ENCODE data around the gene CCDC90B.

Gene CCDC90B

DNA sequence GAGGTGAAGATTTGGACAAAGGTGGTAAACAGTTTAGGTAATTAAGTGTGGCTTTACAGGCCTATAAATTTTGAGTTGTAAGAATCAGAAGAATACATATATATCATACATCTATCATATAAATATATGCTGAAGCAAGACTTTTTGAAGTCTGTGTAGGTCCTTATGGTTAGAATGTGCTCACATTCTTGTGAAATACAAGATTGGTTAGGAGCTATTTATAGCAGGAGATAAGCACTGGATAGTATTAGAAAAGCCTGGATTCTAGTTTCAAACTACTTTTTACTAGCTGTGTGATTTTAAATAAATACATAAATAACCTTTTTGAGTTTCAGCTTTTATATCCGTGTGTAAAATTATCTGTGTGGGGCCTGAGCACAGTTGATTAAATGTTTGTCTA, 50.3 kb downstream of the CCDC90B start:
- no CpG with 5 or more reads among the region's 1 CpG for WGBS, 2 experiments (ENCODE audit: insufficient coverage in 2 of 2)
- peaks cover 2% of the 10 kb centered on the region for H3K4me1 ChIP-seq (ENCODE audit: control insufficient read depth, insufficient read depth, low read length, poor library complexity, severe bottlenecking)
- no peaks in the 10 kb centered on the region for H3K9me3 ChIP-seq (ENCODE audit: control insufficient read depth, low read length)
- no peaks in the 10 kb centered on the region for H3K36me3 ChIP-seq (ENCODE audit: control insufficient read depth, insufficient read depth, low read length)
- H3K27ac ChIP-seq (ENCODE audit: low read depth, low read length, severe bottlenecking): no peak overlapping the region
- H3K4me3 ChIP-seq (ENCODE audit: extremely low read depth, insufficient read depth, low read length, poor library complexity, severe bottlenecking): no peak overlapping the region

DNA sequence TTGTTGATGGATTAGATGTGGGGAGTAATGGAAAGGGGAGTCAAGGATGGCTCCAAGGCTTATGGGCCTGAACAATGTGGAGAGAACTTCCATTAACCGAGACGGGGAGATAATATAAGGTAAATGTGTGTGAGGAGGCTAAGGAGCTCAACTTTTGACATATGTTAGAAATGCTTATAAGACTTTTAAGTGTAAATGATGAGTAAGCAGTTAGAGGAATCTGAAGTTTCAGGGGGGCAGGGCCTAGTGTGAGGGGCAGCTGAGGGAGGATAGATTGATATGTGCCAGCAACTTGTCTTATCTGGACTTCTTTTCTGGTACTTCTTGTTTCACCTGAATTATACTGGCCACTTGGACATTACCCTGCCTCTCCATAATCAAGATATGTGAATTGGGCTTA, 62.7 kb downstream of the CCDC90B start:
- Histone ChIP-seq H3K36me3 (ENCODE audit: control insufficient read depth, insufficient read depth, low read length) (no peaks in the 10 kb centered on the region), H3K4me1 (ENCODE audit: control insufficient read depth, insufficient read depth, low read length, poor library complexity, severe bottlenecking) (no peaks in the 10 kb centered on the region), H3K4me3 (ENCODE audit: extremely low read depth, insufficient read depth, low read length, poor library complexity, severe bottlenecking) (no peak overlapping the region), H3K9me3 (ENCODE audit: control insufficient read depth, low read length) (no peaks in the 10 kb centered on the region), H3K27ac (ENCODE audit: low read depth, low read length, severe bottlenecking) (no peak overlapping the region)
- WGBS, 2 experiments (ENCODE audit: insufficient coverage in 2 of 2): 85 to 86% methylated on average over 2 of the region's 2 CpGs

- H3K4me3 ChIP-seq (ENCODE audit: extremely low read depth, insufficient read depth, low read length, poor library complexity, severe bottlenecking): no peak overlapping the region
- WGBS, 2 experiments (ENCODE audit: insufficient coverage in 2 of 2): 86 to 100% methylated on average over 1 of the region's 1 CpG
- no peaks in the 10 kb centered on the region for H3K9me3 ChIP-seq (ENCODE audit: control insufficient read depth, low read length)
- no peaks in the 10 kb centered on the region for H3K4me1 ChIP-seq (ENCODE audit: control insufficient read depth, insufficient read depth, low read length, poor library complexity, severe bottlenecking)
- no peak overlapping the region for H3K27ac ChIP-seq (ENCODE audit: low read depth, low read length, severe bottlenecking)
- H3K36me3 ChIP-seq (ENCODE audit: control insufficient read depth, insufficient read depth, low read length): no peaks in the 10 kb centered on the region
Observed at GRCh38 chr11:83222499-83222898, 63.7 kb downstream of the CCDC90B start.

GRCh38 chr11:83221694-83222093, 64.5 kb downstream of the CCDC90B start:
- Histone ChIP-seq H3K9me3 (ENCODE audit: control insufficient read depth, low read length) (no peaks in the 10 kb centered on the region), H3K4me1 (ENCODE audit: control insufficient read depth, insufficient read depth, low read length, poor library complexity, severe bottlenecking) (no peaks in the 10 kb centered on the region), H3K27ac (ENCODE audit: low read depth, low read length, severe bottlenecking) (no peak overlapping the region)

GRCh38 chr11:83220260-83220659, 65.9 kb downstream of the CCDC90B start:
- no peaks in the 10 kb centered on the region for H3K9me3 ChIP-seq (ENCODE audit: control insufficient read depth, low read length)
- no peaks in the 10 kb centered on the region for H3K4me1 ChIP-seq (ENCODE audit: control insufficient read depth, insufficient read depth, low read length, poor library complexity, severe bottlenecking)
- 93 to 96% methylated on average over 6 to 10 of the region's 10 CpGs for WGBS, 2 experiments (ENCODE audit: insufficient coverage in 2 of 2)
- no peaks in the 10 kb centered on the region for H3K36me3 ChIP-seq (ENCODE audit: control insufficient read depth, insufficient read depth, low read length)
- H3K27ac ChIP-seq (ENCODE audit: low read depth, low read length, severe bottlenecking): no peak overlapping the region
- H3K4me3 ChIP-seq (ENCODE audit: extremely low read depth, insufficient read depth, low read length, poor library complexity, severe bottlenecking): no peak overlapping the region

More at GRCh38 chr11:83221694-83222093, 64.5 kb downstream of the CCDC90B start:
- H3K4me3 ChIP-seq (ENCODE audit: extremely low read depth, insufficient read depth, low read length, poor library complexity, severe bottlenecking): no peak overlapping the region
- H3K36me3 ChIP-seq (ENCODE audit: control insufficient read depth, insufficient read depth, low read length): no peaks in the 10 kb centered on the region

- peaks cover under 1% of the 10 kb centered on the region for H3K36me3 ChIP-seq (ENCODE audit: control insufficient read depth, insufficient read depth, low read length)
- no peak overlapping the region for H3K27ac ChIP-seq (ENCODE audit: low read depth, low read length, severe bottlenecking)
- no peaks in the 10 kb centered on the region for H3K9me3 ChIP-seq (ENCODE audit: control insufficient read depth, low read length)
- no peaks in the 10 kb centered on the region for H3K4me1 ChIP-seq (ENCODE audit: control insufficient read depth, insufficient read depth, low read length, poor library complexity, severe bottlenecking)
- WGBS, 2 experiments (ENCODE audit: insufficient coverage in 2 of 2): 76 to 81% methylated on average over 4 to 7 of the region's 8 CpGs
- no peak overlapping the region for H3K4me3 ChIP-seq (ENCODE audit: extremely low read depth, insufficient read depth, low read length, poor library complexity, severe bottlenecking)
Observed at GRCh38 chr11:83219095-83219494, 67.1 kb downstream of the CCDC90B start.

Data from mesodermal cell (in vitro differentiated cells).